Activated CD8-positive, alpha-beta T cell treated with anti-CD3 and anti-CD28 coated beads for 36 hours (primary cell): ENCODE results near the gene WTAP. TPM values are rescaled to one million over a fixed set of nuclear protein-coding genes. Genes with fewer than 3 reads are reported as not detected.
A peak's percentile ranks its signal among the peaks of the same experiment; 100 is the strongest.

Experiments
- ATAC-seq: fragments of 200-7000 bp; cut with Tn5 transposase; one replicate; pipeline ENCODE4 v1.10.0; 2021; ENCODE audit warnings: mild to moderate bottlenecking, moderate library complexity
- CTCF ChIA-PET: fragments of 350-600 bp; sonication (Branson Sonifier 250); formaldehyde crosslinking; loops from one replicate; lab custom pipeline; 2021; ENCODE audit warnings: antibody characterized with exemption; lab: Charles Lee
- POLR2A ChIA-PET: fragments of 350-600 bp; sonication (Branson Sonifier 250); formaldehyde crosslinking; loops from one replicate; lab custom pipeline; 2021; ENCODE audit warnings: antibody characterized with exemption; lab: Charles Lee
- DNase-seq: peaks from one replicate; pipeline ENCODE4 v3.0.0-alpha.2; 2020
- H3K27ac Mint-ChIP-seq: one replicate; pipeline ENCODE4 v1.8.0; 2021; ENCODE audit warnings: mild to moderate bottlenecking, mixed read lengths
- H3K27me3 Mint-ChIP-seq: one replicate; pipeline ENCODE4 v1.8.0; 2021; ENCODE audit warnings: mixed read lengths
- H3K36me3 Mint-ChIP-seq: one replicate; pipeline ENCODE4 v1.8.0; 2021; ENCODE audit warnings: low read depth, mixed read lengths
- H3K4me1 Mint-ChIP-seq: one replicate; pipeline ENCODE4 v1.8.0; 2021; ENCODE audit warnings: low read depth, mixed read lengths
- H3K4me3 Mint-ChIP-seq: one replicate; pipeline ENCODE4 v1.8.0; 2021; ENCODE audit warnings: mild to moderate bottlenecking, moderate library complexity, mixed read lengths
- H3K9me3 Mint-ChIP-seq: one replicate; pipeline ENCODE4 v1.8.0; 2021; ENCODE audit warnings: mixed read lengths
- intact Hi-C: fragments of 100-400 bp; cut with micrococcal nuclease; formaldehyde crosslinking; loops from one replicate; pipeline ENCODE4 v1.10.0; 2022
- total RNA-seq, 2 experiments: library from RNA; stranded (reverse); gene quantifications; one replicate each; pipeline ENCODE4 v1.2.3, GENCODE V29; 2021
- TF ChIP-seq, protein P1 (sequence below): fragments of 200-600 bp; IDR thresholded peaks from one replicate; pipeline ENCODE4 v1.8.0; 2022; ENCODE audit warnings: antibody characterized with exemption, mild to moderate bottlenecking

The WTAP gene
- total RNA-seq = 10 to 100 TPM; 79.9 to 80.6 TPM

DNA sequence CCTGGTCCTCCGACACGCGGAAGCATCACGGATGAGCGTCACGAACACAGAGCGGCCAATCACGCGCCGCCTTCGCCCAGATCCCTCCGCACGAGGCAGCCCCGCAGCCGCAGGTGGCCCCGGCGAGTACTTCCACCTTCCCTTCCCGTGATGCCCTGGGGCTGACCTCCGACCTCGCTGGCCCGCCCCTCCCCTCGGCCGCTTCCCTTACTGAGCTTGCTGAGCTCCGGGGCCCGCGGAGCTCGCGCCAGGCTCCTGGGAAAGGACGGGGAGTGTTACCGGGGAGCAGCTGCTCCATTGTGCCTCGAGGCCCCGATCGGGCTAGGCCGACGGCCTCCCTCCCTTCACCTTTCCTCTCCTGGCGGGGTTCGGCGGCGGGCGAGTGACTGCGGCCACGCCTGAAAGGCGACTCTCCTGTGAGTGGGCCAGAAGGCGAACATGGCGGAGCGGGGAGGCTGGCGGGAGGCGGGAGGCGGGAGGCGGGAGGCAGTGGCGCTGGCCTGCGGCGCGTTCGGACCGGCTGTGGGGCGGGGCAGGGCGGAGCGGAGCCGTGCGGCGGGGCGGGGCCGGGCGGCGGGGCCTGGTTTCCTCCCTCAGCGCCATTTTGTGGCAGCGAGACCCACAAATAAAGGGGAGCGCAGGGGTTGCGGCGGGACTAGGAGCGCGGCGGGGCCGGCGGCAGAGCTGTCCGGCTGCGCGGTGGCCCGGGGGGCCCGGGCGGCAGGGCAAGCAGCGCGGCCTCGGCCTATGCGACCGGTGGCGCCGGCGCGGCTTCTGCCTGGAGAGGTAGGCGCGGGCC lies at the start of gene WTAP:
Gene WTAP (plus strand): TSS at position 589 of the 799 bp plus-strand sequence. CDS start 8,760 bp downstream, outside the sequence.
- TF ChIP-seq, protein P1, sequence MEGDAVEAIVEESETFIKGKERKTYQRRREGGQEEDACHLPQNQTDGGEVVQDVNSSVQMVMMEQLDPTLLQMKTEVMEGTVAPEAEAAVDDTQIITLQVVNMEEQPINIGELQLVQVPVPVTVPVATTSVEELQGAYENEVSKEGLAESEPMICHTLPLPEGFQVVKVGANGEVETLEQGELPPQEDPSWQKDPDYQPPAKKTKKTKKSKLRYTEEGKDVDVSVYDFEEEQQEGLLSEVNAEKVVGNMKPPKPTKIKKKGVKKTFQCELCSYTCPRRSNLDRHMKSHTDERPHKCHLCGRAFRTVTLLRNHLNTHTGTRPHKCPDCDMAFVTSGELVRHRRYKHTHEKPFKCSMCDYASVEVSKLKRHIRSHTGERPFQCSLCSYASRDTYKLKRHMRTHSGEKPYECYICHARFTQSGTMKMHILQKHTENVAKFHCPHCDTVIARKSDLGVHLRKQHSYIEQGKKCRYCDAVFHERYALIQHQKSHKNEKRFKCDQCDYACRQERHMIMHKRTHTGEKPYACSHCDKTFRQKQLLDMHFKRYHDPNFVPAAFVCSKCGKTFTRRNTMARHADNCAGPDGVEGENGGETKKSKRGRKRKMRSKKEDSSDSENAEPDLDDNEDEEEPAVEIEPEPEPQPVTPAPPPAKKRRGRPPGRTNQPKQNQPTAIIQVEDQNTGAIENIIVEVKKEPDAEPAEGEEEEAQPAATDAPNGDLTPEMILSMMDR = no peak
- Mint-ChIP-seq H3K27me3 (no peaks in the 10 kb centered on the region), H3K9me3 (no peaks in the 10 kb centered on the region), H3K4me3 (peak within 1 kb of the TSS; percentile 85), H3K27ac (peak within 1 kb of the TSS; percentile 95), H3K4me1 (peaks cover 44% of the 10 kb centered on the region), H3K36me3 (peaks cover 52% of the 10 kb centered on the region)
- DNase-seq = peak; percentile 97
- ChIA-PET POLR2A (interaction anchor here (0.7 to 3.2 kb wide), 21 partner anchors 8 to 255 kb away, joined by 3 to 41 read pairs (median 7); partner anchors contain the start of genes ACAT2, MRPL18, SOD2 and TCP1), CTCF (interaction anchor here (0.5 to 3.1 kb wide), 7 partner anchors 28 to 1227 kb away, joined by 3 to 23 read pairs (median 3); partner anchors contain the start of genes MRPL18 and TCP1)
- intact Hi-C loops = loop anchor here (2.0 to 10.0 kb wide), 4 partner anchors 34 to 248 kb away; partner anchors contain the start of genes ACAT2, SOD2 and TCP1
- ATAC-seq = peak; percentile 93

- Mint-ChIP-seq H3K27ac (no peak overlapping the region), H3K9me3 (peaks cover 2% of the 10 kb centered on the region), H3K4me1 (peaks cover 21% of the 10 kb centered on the region), H3K27me3 (no peaks in the 10 kb centered on the region), H3K36me3 (peaks cover 39% of the 10 kb centered on the region), H3K4me3 (no peak overlapping the region)
- TF ChIP-seq, protein P1 = no peak
- DNase-seq (no peak), ATAC-seq (no peak)
- ChIA-PET POLR2A (interaction anchor here (0.9 kb wide), 1 partner anchor 11 kb away, joined by 3 read pairs; no protein-coding TSS in a partner anchor), CTCF (interaction anchor here (0.9 kb wide), 1 partner anchor 23 kb away, joined by 3 read pairs; no protein-coding TSS in a partner anchor)
- intact Hi-C loops = no loop called here
Observed at GRCh38 chr6:159677506-159678165, 49.7 kb upstream of the WTAP start.

DNA sequence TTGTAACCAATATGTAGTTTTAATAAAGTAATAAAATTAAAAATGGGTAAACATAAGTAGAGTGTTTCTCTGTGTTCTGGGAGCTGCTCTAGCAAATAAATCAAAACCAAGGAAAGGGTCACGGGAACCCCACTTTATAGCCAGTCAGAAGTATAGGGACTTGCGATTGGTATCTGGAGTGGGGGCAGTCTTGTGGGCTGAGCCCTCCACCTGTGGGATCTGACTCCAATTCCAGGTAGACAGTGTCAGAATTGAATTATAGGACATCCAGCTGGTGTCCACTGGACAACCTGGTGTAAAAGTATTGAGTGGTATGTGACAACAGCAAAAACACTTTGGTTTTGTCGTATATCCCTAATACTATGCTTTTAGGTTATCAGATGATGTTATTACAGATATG lies 48.7 kb upstream of the WTAP start:
- Mint-ChIP-seq H3K36me3 (peaks cover 35% of the 10 kb centered on the region), H3K9me3 (peaks cover 2% of the 10 kb centered on the region), H3K27ac (peak overlapping the region; percentile 11), H3K4me1 (peaks cover 21% of the 10 kb centered on the region), H3K27me3 (no peaks in the 10 kb centered on the region), H3K4me3 (no peak overlapping the region)
- DNase-seq (no peak), ATAC-seq (no peak)
- ChIA-PET POLR2A (no interaction called here), CTCF (interaction anchor here (1.4 kb wide), 1 partner anchor 11 kb away, joined by 4 read pairs; no protein-coding TSS in a partner anchor)
- TF ChIP-seq, protein P1 = no peak
- intact Hi-C loops = no loop called here

DNA sequence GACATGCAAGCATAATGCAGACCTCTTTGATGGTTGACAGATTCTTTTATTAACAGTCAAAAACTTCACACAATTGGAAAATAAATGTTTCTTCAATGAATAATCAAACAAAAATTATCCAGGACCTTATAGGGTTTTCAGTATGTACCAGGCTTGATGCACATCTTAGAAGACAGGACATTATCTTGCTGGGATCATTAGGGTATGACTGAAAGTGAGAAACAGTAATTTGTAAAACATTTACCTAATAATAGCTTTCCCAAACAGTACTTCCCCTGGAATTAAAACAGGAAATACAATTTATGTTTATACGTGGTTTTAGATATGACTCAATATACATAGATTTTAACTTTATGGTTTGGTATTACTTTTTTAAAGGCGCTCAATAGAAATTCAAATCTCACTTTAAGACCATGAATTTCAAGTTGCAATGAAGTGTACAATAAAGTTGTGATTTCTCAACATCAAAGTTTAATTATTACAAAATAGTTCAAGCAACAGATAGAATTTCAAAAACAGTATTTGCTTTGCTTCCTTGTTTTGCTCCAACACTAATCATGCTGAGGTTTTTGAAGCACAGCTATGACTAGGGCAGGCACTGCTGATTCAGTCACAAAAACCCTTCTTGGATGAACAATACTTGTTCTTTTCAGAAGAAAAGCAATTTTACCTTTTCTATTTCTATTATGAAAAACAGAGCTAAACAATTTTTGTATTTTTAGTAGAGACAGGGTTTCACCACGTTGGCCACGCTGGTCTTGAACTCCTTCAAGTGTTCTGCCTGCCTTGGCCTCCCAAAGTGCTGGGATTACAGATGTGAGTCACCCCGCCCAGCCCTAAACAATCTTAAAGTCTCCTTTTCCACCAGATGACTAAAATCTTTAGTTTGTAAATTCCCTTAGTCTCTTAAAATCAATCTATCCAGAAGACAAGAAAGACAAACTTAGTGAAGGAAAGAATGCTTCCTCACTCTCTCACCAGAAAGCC lies 47.9 kb upstream of the WTAP start:
- H3K9me3 Mint-ChIP-seq = peaks cover 2% of the 10 kb centered on the region
- H3K36me3 Mint-ChIP-seq = peaks cover 35% of the 10 kb centered on the region
- POLR2A ChIA-PET = interaction anchor here (1.0 to 5.8 kb wide), 3 partner anchors 9 to 47 kb away, joined by 4 to 27 read pairs (median 8); partner anchors contain the start of genes SOD2 and WTAP
- TF ChIP-seq, protein P1 = no peak
- intact Hi-C loops = no loop called here
- peak overlapping the region; percentile 65 for H3K27ac Mint-ChIP-seq
- no peaks in the 10 kb centered on the region for H3K27me3 Mint-ChIP-seq
- H3K4me1 Mint-ChIP-seq = peaks cover 21% of the 10 kb centered on the region
- ATAC-seq (peak; percentile 64), DNase-seq (peak; percentile 30)
- no peak overlapping the region for H3K4me3 Mint-ChIP-seq
- CTCF ChIA-PET = interaction anchor here (1.4 to 2.5 kb wide), 2 partner anchors 10 to 24 kb away, joined by 4 to 13 read pairs; no protein-coding TSS in a partner anchor
